Heart left ventricle (tissue), 16 donors: ENCODE data around the gene SAV1. TPM values are rescaled to one million over a fixed set of nuclear protein-coding genes. Genes with fewer than 3 reads are reported as not detected.

Source experiments
- ATAC-seq, 4 donors: fragments of 200-7000 bp; cut with Tn5 transposase; one replicate each; pipeline ENCODE4 v1.9.1; 2020 to 2022; ENCODE audit warnings: moderate library complexity in 4 of 4, mild to moderate bottlenecking in 3 of 4, moderate number of reproducible peaks in 1 of 4
- DNase-seq, 5 donors: peaks; one replicate each; pipeline ENCODE4 v3.0.0-alpha.2; 2020
- H3K27ac ChIP-seq, 12 donors: fragments of 200-600 bp; sonication (generic) in 4 of 12; one replicate each; pipeline versions ENCODE4 v1.5.0 to v1.8.0; 2016 to 2022; ENCODE audit warnings: mild to moderate bottlenecking in 2 of 12
- H3K27me3 ChIP-seq, 9 donors: fragments of 200-600 bp; sonication (generic) in 2 of 9; one replicate each; pipeline versions ENCODE4 v1.5.1 to v1.8.0; 2016 to 2022; ENCODE audit warnings: mild to moderate bottlenecking in 3 of 9
- H3K36me3 ChIP-seq, 9 donors: fragments of 200-600 bp; sonication (generic) in 2 of 9; one replicate each; pipeline versions ENCODE4 v1.5.0 to v1.8.0; 2018 to 2022; ENCODE audit warnings: mild to moderate bottlenecking in 2 of 9
- H3K4me1 ChIP-seq, 12 donors: fragments of 200-600 bp; sonication (generic) in 4 of 12; one replicate each; pipeline versions ENCODE4 v1.5.0 to v1.8.0; 2016 to 2022; ENCODE audit warnings: mild to moderate bottlenecking in 3 of 12
- H3K4me3 ChIP-seq, 12 donors: fragments of 200-600 bp; sonication (generic) in 4 of 12; one replicate each; pipeline versions ENCODE4 v1.5.0 to v1.8.0; 2017 to 2022; ENCODE audit warnings: mild to moderate bottlenecking in 9 of 12, moderate library complexity in 4 of 12
- H3K9me3 ChIP-seq, 12 donors: fragments of 200-600 bp; sonication (generic) in 4 of 12; one replicate each; pipeline versions ENCODE4 v1.5.0 to v1.8.0; 2016 to 2022; ENCODE audit warnings: mild to moderate bottlenecking in 1 of 12
- CTCF ChIP-seq, 12 donors: fragments of 200-600 bp; sonication (generic) in 4 of 12; IDR thresholded peaks; one replicate each; pipeline versions ENCODE4 v1.5.0 to v1.8.0; 2018 to 2022; ENCODE audit warnings: antibody characterized with exemption in 12 of 12, mild to moderate bottlenecking in 5 of 12
- POLR2A ChIP-seq, 2 donors: fragments of 450-650 bp; IDR thresholded peaks; one replicate each; pipeline ENCODE4 v1.6.1; 2017; ENCODE audit warnings: antibody characterized with exemption in 2 of 2, mild to moderate bottlenecking in 2 of 2, moderate library complexity in 2 of 2
- WGBS, 4 donors: extraction: QIAGEN DNeasy Blood & Tissue Kit in 2 of 4; methylation state at CpG; one replicate each; pipeline versions ENCODE4 v1.1.5 to v1.1.7; 2013 to 2018; 5-methylcytosine and 5-hydroxymethylcytosine counted together
- intact Hi-C, 10 donors: fragments of 100-400 bp; cut with DNase I; formaldehyde crosslinking; loops; one replicate each; pipeline versions ENCODE4 v1.11.1 to v1.14.2; 2022
- polyA plus RNA-seq, 2 donors: library from polyadenylated mRNA; stranded (reverse); fragments of 200-250 nt; gene quantifications; one replicate each; pipeline ENCODE4 v1.2.3, GENCODE V29; 2013
- total RNA-seq, 9 donors: library from RNA; depleted of rRNA in 2 of 9; stranded (reverse); fragments of >200 nt in 2 of 9; fragmentation: NEBNext Ultra II Directional in 3 of 9; extraction: Animal tissue kit (Norgen Biotek cat#: 25700) in 3 of 9; gene quantifications; one replicate each; pipeline versions ENCODE4 v1.1.0 to v1.2.4, GENCODE V29; 2016 to 2023
- donor health status: ischemic (EF 13 %, LVEDD 7.1; RV severe dilation, severe dysfunction).
- donor health status: healthy with polysubstance abuse.
- donor health status: DM: no; HTN: yes; CAD: no.
- donor health status: DM: no; HTN: no; CAD: no.
- donor health status: ischemic (EF 25% LVEDD 6.9; RV normal size, moderate dysfunction).
- donor health status: ischemic (EF 25% LVEDD 5.7; RV mildly dilated, moderate dysfunction).
- donor health status: healthy.
- donor health status: DM: yes; HTN: yes; CAD: no.
- donor health status: ischemic (EF 35%, LVEDD 5.7; RV mildly dilated, moderate dysfunction).
- donor health status: nonischemic (EF 11% LVEDD 7.7; RV severe dilation, severe dysfunction).
- donor health status: DM: yes; HTN: yes; CAD: no.
- donor health status: PGD.
- donor health status: ischemic (EF 29% LVEDD 5.4; RV normal size, mild dysfunction).
- donor health status: nonischemic (EF 23%, LVEDD 6.1; RV moderate dilation, normal function).

The SAV1 gene
- total and polyA plus RNA-seq, 11 donors, result 15.2 to 35.3 (median 24.7) TPM

DNA sequence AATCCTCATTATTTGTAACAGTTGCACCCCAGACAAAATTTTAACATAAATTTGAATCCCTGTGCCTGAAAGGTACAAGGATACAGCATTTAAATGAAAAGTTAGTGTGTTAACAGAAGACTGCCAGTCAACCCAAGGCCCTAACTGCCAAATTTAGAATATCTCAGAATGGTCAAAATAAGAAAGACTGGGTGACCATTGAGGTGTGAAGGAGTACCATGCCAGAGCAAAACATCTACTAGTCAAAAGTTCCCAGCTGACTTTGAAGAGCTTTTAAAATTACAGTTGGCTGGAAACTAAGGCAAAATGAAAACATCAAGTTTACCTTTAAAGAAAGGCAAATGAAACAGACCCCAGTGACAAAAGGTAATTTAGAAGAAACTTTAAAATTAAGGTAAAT is 18.4 kb downstream of the SAV1 start:
- no peak for DNase-seq
- no peaks in the 10 kb centered on the region for H3K27me3 ChIP-seq
- H3K4me3 ChIP-seq, result no peak overlapping the region
- no peaks in the 10 kb centered on the region for H3K9me3 ChIP-seq
- ATAC-seq, result no peak
- TF ChIP-seq POLR2A (IDR thresholded peaks at IDR 0.05) (no peak), CTCF (IDR thresholded peaks at IDR 0.05) (no peak)
- H3K4me1 ChIP-seq, result peaks cover 0 to 51% (median 19%) of the 10 kb centered on the region in 12 donors
- H3K27ac ChIP-seq, result no peak overlapping the region
- H3K36me3 ChIP-seq, result peaks cover 0 to 12% (median 0%) of the 10 kb centered on the region in 9 donors
- intact Hi-C loops, result no loop called here

DNA sequence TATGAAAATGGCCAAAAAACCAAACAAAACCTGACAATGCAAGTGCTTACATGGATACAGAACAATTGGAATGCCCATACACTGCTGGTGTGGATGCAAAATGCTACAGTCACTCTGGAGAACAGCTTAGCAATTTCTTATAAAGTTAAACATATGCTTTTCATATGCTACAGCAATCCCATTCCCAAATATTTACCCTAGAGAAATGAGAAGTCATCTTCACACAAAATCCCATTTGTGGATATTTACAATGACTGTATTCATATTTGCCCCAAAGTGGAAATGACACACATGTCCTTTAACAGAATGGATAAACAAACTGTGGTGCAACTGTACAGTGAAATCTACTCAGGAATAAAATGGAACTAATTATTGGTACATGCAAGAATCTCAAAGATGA is 20.4 kb downstream of the SAV1 start:
- no peak for TF ChIP-seq POLR2A (IDR thresholded peaks at IDR 0.05)
- no peak for TF ChIP-seq CTCF (IDR thresholded peaks at IDR 0.05)
- Histone ChIP-seq H3K4me1 (peaks cover 0 to 46% (median 18%) of the 10 kb centered on the region in 12 donors), H3K4me3 (no peak overlapping the region), H3K9me3 (no peaks in the 10 kb centered on the region), H3K27ac (no peak overlapping the region), H3K36me3 (peaks cover 0 to 31% (median 3%) of the 10 kb centered on the region in 9 donors), H3K27me3 (no peaks in the 10 kb centered on the region)
- DNase-seq, result no peak
- no peak for ATAC-seq
- intact Hi-C loops, result no loop called here

GRCh38 chr14:50647282-50647681 is 20.8 kb downstream of the SAV1 start:
- H3K36me3 ChIP-seq, result peaks cover 0 to 32% (median 3%) of the 10 kb centered on the region in 9 donors
- no peak overlapping the region for H3K27ac ChIP-seq
- intact Hi-C loops, result no loop called here
- no peak overlapping the region for H3K4me3 ChIP-seq
- peaks cover 0 to 42% (median 17%) of the 10 kb centered on the region in 12 donors for H3K4me1 ChIP-seq
- H3K27me3 ChIP-seq, result no peaks in the 10 kb centered on the region
- ATAC-seq (no peak), DNase-seq (no peak)
- H3K9me3 ChIP-seq, result no peaks in the 10 kb centered on the region
- 90 to 94% (median 92%) methylated on average over 6 of the region's 6 CpGs for WGBS, 4 donors
- TF ChIP-seq POLR2A (IDR thresholded peaks at IDR 0.05) (no peak), CTCF (IDR thresholded peaks at IDR 0.05) (no peak)

DNA sequence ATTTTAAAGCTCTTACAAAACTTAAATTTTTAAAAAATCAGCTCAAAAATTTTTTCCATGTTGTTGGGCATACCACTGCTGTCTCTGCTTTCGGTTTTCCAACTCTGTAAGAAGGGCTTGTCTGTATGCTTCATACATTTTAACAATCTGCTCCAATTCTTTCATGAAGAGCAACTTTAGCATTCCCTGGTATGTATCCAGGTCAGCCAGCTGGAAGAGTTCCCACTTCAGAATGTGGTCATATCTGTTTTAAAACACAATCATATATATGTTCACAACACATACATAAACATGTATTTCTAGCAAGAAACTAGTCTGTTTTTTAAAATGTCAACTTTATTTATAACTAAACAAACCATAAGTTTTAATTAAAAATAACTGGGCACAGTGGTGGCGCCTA is 33.0 kb downstream of the SAV1 start:
- ATAC-seq (no peak), DNase-seq (no peak)
- Histone ChIP-seq H3K27ac (no peak overlapping the region), H3K9me3 (no peaks in the 10 kb centered on the region), H3K4me3 (no peak overlapping the region), H3K27me3 (no peaks in the 10 kb centered on the region), H3K4me1 (peaks cover 0 to 10% (median 0%) of the 10 kb centered on the region in 12 donors), H3K36me3 (peaks cover 0 to 90% (median 20%) of the 10 kb centered on the region in 9 donors)
- intact Hi-C loops, result no loop called here
- TF ChIP-seq POLR2A (IDR thresholded peaks at IDR 0.05) (no peak), CTCF (IDR thresholded peaks at IDR 0.05) (no peak)
- WGBS, 4 donors, result 89 to 93% (median 91%) methylated on average over 2 of the region's 2 CpGs
